ENCODE data around the gene LIME1. TPM values are rescaled to one million over a fixed set of nuclear protein-coding genes. Genes with fewer than 3 reads are reported as not detected.

The LIME1 gene
- total RNA-seq, 1 donor, result 2.9 TPM

DNA sequence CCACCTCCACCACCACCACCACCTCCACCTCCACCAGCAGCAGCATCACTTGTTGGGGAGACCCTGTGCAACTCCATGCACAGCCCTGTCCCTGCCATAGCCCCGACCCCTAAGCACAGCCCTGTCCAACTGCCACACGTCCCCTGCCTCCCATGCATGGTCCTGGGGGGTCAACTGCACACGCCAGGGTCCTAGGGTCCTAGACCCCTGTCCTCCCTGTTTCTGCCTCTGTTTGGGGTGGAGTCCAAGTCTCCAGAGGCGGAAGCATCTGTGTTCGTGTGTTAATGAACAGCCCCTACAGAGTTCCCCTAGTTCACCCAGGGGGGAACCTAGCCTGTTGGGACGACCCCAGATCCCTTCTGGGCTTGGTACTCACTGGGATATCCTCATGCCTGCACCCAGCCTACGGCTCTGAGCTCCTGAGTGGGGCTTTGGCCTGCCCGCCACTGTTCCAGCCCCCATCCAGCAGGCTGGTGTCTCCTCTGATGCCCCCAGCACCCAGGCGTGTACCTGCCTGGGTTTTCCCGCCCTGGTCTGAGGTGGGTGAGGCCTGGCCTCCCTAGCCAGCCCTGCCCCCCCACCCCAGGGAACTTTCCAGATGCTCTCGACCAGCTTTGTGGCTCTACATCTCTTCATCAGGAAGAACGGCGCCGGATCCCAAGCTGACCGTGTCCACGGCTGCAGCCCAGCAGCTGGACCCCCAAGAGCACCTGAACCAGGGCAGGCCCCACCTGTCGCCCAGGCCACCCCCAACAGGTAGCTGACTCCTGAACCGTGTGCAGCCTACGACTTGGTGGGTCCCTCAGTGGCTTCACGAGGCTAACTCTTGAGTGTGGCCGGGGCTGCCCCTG, 42.5 kb upstream of the LIME1 start:
- Histone ChIP-seq H3K9me3 (ENCODE audit: low read depth, low read length) (no peaks in the 10 kb centered on the region), H2AFZ (ENCODE audit: low read length) (no peak overlapping the region)
- DNase-seq (ENCODE audit: insufficient read length, low spot score, missing footprints), result peak; percentile 85

DNA sequence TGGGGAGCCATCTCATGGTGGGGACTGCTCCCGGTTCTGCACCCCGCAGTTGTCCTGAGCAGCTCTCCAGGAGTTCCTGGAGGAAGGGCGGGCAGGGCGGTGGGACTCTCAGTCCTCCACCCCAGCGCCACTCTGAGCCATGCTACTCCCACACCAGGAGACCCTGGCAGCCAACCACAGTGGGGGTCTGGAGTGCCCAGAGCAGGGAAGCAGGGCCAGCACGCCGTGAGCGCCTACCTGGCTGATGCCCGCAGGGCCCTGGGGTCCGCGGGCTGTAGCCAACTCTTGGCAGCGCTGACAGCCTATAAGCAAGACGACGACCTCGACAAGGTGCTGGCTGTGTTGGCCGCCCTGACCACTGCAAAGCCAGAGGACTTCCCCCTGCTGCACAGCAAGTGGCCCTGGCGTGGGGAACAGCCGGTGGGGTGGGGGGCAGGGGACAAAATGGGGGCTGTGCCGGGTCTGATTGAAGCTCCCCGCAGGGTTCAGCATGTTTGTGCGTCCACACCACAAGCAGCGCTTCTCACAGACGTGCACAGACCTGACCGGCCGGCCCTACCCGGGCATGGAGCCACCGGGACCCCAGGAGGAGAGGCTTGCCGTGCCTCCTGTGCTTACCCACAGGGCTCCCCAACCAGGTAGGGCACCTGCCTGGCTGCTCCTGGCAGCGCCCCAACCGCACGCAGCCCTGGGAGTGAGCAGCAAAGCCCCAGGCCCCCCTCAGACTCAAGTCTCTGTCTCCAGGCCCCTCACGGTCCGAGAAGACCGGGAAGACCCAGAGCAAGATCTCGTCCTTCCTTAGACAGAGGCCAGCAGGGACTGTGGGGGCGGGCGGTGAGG, 41.7 kb upstream of the LIME1 start:
- TF ChIP-seq, protein P1, sequence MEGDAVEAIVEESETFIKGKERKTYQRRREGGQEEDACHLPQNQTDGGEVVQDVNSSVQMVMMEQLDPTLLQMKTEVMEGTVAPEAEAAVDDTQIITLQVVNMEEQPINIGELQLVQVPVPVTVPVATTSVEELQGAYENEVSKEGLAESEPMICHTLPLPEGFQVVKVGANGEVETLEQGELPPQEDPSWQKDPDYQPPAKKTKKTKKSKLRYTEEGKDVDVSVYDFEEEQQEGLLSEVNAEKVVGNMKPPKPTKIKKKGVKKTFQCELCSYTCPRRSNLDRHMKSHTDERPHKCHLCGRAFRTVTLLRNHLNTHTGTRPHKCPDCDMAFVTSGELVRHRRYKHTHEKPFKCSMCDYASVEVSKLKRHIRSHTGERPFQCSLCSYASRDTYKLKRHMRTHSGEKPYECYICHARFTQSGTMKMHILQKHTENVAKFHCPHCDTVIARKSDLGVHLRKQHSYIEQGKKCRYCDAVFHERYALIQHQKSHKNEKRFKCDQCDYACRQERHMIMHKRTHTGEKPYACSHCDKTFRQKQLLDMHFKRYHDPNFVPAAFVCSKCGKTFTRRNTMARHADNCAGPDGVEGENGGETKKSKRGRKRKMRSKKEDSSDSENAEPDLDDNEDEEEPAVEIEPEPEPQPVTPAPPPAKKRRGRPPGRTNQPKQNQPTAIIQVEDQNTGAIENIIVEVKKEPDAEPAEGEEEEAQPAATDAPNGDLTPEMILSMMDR (IDR thresholded peaks at IDR 0.05; ENCODE audit: extremely low read depth, low read depth, low read length), result no peak
- no peaks in the 10 kb centered on the region for H4K20me1 ChIP-seq (ENCODE audit: insufficient read depth, low read length)
- H3K9me3 ChIP-seq (ENCODE audit: low read depth, low read length), result no peaks in the 10 kb centered on the region
- peak; percentile 86 for DNase-seq (ENCODE audit: insufficient read length, low spot score, missing footprints)
- H2AFZ ChIP-seq (ENCODE audit: low read length), result no peak overlapping the region
- no peak overlapping the region for H3K27ac ChIP-seq (ENCODE audit: low read depth, low read length)
- no peak overlapping the region for H3K4me3 ChIP-seq (ENCODE audit: insufficient read depth, low read length)
- no peaks in the 10 kb centered on the region for H3K27me3 ChIP-seq (ENCODE audit: insufficient read depth, low read length)
- peaks cover 2% of the 10 kb centered on the region for H3K79me2 ChIP-seq (ENCODE audit: insufficient read depth, low read length)
- H3K4me2 ChIP-seq (ENCODE audit: insufficient read depth, low read length), result no peak overlapping the region
- H3K36me3 ChIP-seq (ENCODE audit: insufficient read depth, low read length), result peaks cover 3% of the 10 kb centered on the region
- H3K4me1 ChIP-seq (ENCODE audit: insufficient read depth, low read length), result peaks cover 31% of the 10 kb centered on the region

More for the DNA sequence above, 42.5 kb upstream of the LIME1 start:
- Histone ChIP-seq H3K27me3 (ENCODE audit: insufficient read depth, low read length) (no peaks in the 10 kb centered on the region), H3K4me2 (ENCODE audit: insufficient read depth, low read length) (no peak overlapping the region), H3K4me1 (ENCODE audit: insufficient read depth, low read length) (peaks cover 23% of the 10 kb centered on the region), H3K36me3 (ENCODE audit: insufficient read depth, low read length) (peaks cover 3% of the 10 kb centered on the region), H3K79me2 (ENCODE audit: insufficient read depth, low read length) (no peaks in the 10 kb centered on the region), H4K20me1 (ENCODE audit: insufficient read depth, low read length) (no peaks in the 10 kb centered on the region), H3K27ac (ENCODE audit: low read depth, low read length) (no peak overlapping the region), H3K4me3 (ENCODE audit: insufficient read depth, low read length) (no peak overlapping the region)
- TF ChIP-seq, protein P1 (IDR thresholded peaks at IDR 0.05; ENCODE audit: extremely low read depth, low read depth, low read length), result no peak

DNA sequence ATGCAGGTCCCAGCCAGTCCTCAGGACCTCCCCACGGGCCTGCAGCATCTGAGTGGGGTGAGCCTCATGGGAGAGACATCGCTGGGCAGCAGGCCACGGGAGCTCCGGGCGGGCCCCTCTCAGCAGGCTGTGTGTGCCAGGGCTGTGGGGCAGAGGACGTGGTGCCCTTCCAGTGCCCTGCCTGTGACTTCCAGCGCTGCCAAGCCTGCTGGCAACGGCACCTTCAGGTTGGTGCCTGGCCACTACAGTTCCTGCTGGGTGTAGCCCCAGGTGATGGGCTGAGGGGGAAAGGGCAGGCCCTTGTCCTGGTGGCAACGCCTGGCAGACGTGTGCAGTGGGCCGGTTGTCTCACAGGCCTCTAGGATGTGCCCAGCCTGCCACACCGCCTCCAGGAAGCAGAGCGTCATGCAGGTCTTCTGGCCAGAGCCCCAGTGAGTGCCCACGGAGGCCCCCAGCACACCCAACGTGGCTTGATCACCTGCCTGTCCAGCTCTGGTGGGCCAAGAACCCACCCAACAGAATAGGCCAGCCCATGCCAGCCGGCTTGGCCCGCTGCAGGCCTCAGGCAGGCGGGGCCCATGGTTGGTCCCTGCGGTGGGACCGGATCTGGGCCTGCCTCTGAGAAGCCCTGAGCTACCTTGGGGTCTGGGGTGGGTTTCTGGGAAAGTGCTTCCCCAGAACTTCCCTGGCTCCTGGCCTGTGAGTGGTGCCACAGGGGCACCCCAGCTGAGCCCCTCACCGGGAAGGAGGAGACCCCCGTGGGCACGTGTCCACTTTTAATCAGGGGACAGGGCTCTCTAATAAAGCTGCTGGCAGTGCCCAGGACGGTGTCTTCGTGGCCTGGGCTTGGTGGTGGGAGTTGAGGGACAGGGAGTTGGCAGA, 40.8 kb upstream of the LIME1 start:
- Histone ChIP-seq H3K9me3 (ENCODE audit: low read depth, low read length) (no peaks in the 10 kb centered on the region), H3K4me1 (ENCODE audit: insufficient read depth, low read length) (peaks cover 31% of the 10 kb centered on the region), H3K79me2 (ENCODE audit: insufficient read depth, low read length) (peaks cover 2% of the 10 kb centered on the region), H3K27me3 (ENCODE audit: insufficient read depth, low read length) (no peaks in the 10 kb centered on the region), H2AFZ (ENCODE audit: low read length) (no peak overlapping the region), H3K27ac (ENCODE audit: low read depth, low read length) (no peak overlapping the region), H4K20me1 (ENCODE audit: insufficient read depth, low read length) (no peaks in the 10 kb centered on the region), H3K36me3 (ENCODE audit: insufficient read depth, low read length) (peaks cover 3% of the 10 kb centered on the region), H3K4me2 (ENCODE audit: insufficient read depth, low read length) (no peak overlapping the region), H3K4me3 (ENCODE audit: insufficient read depth, low read length) (no peak overlapping the region)
- TF ChIP-seq, protein P1 (IDR thresholded peaks at IDR 0.05; ENCODE audit: extremely low read depth, low read depth, low read length), result no peak
- peak; percentile 88 for DNase-seq (ENCODE audit: insufficient read length, low spot score, missing footprints)

All from osteoblast (primary cell).